ENCODE data around the gene RHOB. TPM values are rescaled to one million over a fixed set of nuclear protein-coding genes. Genes with fewer than 3 reads are reported as not detected.
"Not testable (repeated sequence)": the region's sequence is repeated elsewhere in the genome, so short reads cannot be mapped to it uniquely, and the experiment has no call there.

The RHOB gene
- total RNA-seq, 4 donors from 2014 or later = 242 to 1,280 (median 486) TPM

DNA sequence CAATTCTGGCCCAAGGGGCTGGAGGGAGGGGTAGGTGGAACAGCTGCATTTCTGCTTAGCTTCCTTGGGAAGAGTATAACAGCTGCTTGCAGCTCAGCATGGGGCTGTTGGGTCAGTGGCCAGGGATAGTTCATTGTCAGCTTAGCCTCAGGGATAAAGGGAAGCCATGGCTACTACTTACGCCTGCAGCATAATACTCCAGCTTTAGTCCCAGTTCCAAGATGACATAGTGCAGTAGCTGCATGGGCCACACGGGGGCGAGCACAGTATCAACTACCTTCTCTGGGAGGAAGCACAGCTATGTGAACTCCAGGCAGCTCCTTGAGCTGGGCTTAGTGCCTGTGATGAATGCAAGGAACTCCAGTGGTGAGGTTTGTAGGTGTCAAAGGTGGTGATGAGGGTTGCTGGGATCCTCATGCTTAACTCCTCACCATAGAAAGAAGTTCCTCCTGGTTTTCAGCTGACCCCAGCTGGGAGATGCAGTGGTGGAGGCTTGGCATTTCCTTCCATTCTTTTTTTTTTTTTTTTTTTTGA is 35.4 kb upstream of the RHOB start:
- H3K36me3 ChIP-seq = no peaks in the 10 kb centered on the region
- H3K9me3 ChIP-seq = peaks cover 0 to 8% of the 10 kb centered on the region in 2 donors
- DNase-seq = peak; percentile 73 to 76
- H3K27me3 ChIP-seq = no peaks in the 10 kb centered on the region
- intact Hi-C loops (cut with DNase I; ENCODE audit: low total_unique reads) = no loop called here
- H3K27ac ChIP-seq = no peak overlapping the region
- TF ChIP-seq POLR2A (IDR thresholded peaks at IDR 0.05) (no peak), CTCF (IDR thresholded peaks at IDR 0.05) (peak; percentile 45 to 73 (median 64))
- H3K4me3 ChIP-seq = no peak overlapping the region
- no peaks in the 10 kb centered on the region for H3K4me1 ChIP-seq

- no peaks in the 10 kb centered on the region for H3K27me3 ChIP-seq
- H3K36me3 ChIP-seq = no peaks in the 10 kb centered on the region
- no peaks in the 10 kb centered on the region for H3K9me3 ChIP-seq
- TF ChIP-seq POLR2A (IDR thresholded peaks at IDR 0.05) (no peak), CTCF (IDR thresholded peaks at IDR 0.05) (no peak)
- DNase-seq = peak in 1 of 2 donors; percentile 5
- H3K4me1 ChIP-seq = peaks cover 0 to under 1% of the 10 kb centered on the region in 2 donors
- no peak overlapping the region for H3K4me3 ChIP-seq
- intact Hi-C loops (cut with DNase I; ENCODE audit: low total_unique reads) = no loop called here
- H3K27ac ChIP-seq = no peak overlapping the region
Measured at GRCh38 chr2:20414806-20415205, 32.1 kb upstream of the RHOB start.

GRCh38 chr2:20415511-20415918 is 31.4 kb upstream of the RHOB start:
- H3K27me3 ChIP-seq = no peaks in the 10 kb centered on the region
- TF ChIP-seq POLR2A (IDR thresholded peaks at IDR 0.05) (no peak), CTCF (IDR thresholded peaks at IDR 0.05) (no peak)
- no peak overlapping the region for H3K4me3 ChIP-seq
- peaks cover 0 to 3% of the 10 kb centered on the region in 2 donors for H3K4me1 ChIP-seq
- intact Hi-C loops (cut with DNase I; ENCODE audit: low total_unique reads) = no loop called here
- H3K36me3 ChIP-seq = no peaks in the 10 kb centered on the region
- no peak overlapping the region for H3K27ac ChIP-seq
- peak in 1 of 2 donors; percentile 7 for DNase-seq
- H3K9me3 ChIP-seq = no peaks in the 10 kb centered on the region

GRCh38 chr2:20416723-20417122 is 30.2 kb upstream of the RHOB start:
- no peak for DNase-seq
- H3K4me1 ChIP-seq = peaks cover 0 to 3% of the 10 kb centered on the region in 2 donors
- H3K9me3 ChIP-seq = no peaks in the 10 kb centered on the region
- no peak overlapping the region for H3K27ac ChIP-seq
- TF ChIP-seq POLR2A (IDR thresholded peaks at IDR 0.05) (no peak), CTCF (IDR thresholded peaks at IDR 0.05) (no peak)
- no peaks in the 10 kb centered on the region for H3K36me3 ChIP-seq
- H3K27me3 ChIP-seq = no peaks in the 10 kb centered on the region
- intact Hi-C loops (cut with DNase I; ENCODE audit: low total_unique reads) = no loop called here
- H3K4me3 ChIP-seq = no peak overlapping the region

- intact Hi-C loops (cut with DNase I; ENCODE audit: low total_unique reads); H3K27me3 ChIP-seq; H3K4me3 ChIP-seq; H3K27ac ChIP-seq; H3K9me3 ChIP-seq; H3K36me3 ChIP-seq; H3K4me1 ChIP-seq: not testable (repeated sequence)
- DNase-seq = peak in 1 of 2 donors; percentile 4
Measured at GRCh38 chr2:20417230-20417821, 29.5 kb upstream of the RHOB start.

All from uterus (tissue), 4 donors.